ENCODE data around the gene SLC1A5. TPM values are rescaled to one million over a fixed set of nuclear protein-coding genes. Genes with fewer than 3 reads are reported as not detected.
"Not testable (repeated sequence)": the region's sequence is repeated elsewhere in the genome, so short reads cannot be mapped to it uniquely, and the experiment has no call there.

The SLC1A5 gene
- total RNA-seq, 2 experiments from 2014 or later: 438 to 447 TPM

DNA sequence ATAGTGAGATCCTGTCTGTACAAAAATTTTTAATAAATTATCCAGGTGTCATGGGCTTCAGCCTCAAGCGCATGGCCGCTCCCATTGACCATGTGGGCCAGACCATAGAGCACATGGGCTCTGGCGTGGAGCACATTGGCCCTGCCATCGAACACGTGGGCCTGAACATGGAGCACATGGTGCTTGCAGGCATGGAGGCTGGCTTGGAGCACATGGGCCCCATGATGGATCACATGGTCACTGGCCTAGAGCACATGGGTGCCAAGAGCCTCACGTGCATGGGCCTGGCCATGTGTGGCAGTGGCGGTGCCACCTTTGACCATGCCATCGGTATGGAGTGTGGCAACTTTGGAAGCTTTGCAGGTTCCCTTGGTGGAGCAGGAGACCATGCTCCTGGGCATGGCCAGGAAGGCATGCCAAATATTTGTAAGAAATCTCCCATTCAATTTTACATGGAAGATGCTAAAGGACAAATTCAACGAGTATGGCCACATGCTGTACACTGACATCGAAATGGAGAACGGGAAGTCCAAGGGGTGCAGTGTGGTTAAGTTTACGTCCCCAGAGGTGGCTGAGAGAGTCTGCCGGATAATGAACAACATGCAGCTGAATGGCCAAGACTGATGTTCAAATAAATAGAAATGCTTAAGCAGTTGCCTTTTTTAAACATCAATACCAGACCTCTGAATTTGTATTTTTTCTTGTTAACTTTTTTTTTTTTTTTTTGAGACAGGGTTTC lies 21.3 kb upstream of the SLC1A5 start:
- CTCF ChIA-PET: no interaction called here
- POLR2A ChIA-PET: no interaction called here

DNA sequence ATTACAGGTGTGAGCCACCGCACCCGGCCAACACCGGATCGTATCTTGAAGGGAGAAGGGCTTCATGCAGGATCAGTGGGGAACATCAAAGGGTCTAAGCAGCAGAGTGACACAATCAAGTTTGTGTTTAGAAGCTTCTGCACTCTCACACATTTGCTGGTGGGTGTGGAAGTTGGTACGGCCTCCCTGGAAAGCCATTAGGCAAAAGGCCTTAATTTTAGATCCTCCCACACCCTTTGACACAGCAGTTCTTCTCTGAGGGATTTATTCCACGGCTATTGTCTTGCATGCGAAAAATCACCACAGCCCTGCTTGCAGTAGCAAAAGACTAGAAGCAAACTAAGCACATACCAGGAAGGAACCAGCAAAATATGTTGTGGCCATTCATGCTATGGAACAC lies 18.3 kb upstream of the SLC1A5 start:
- POLR2A ChIA-PET: no interaction called here

DNA sequence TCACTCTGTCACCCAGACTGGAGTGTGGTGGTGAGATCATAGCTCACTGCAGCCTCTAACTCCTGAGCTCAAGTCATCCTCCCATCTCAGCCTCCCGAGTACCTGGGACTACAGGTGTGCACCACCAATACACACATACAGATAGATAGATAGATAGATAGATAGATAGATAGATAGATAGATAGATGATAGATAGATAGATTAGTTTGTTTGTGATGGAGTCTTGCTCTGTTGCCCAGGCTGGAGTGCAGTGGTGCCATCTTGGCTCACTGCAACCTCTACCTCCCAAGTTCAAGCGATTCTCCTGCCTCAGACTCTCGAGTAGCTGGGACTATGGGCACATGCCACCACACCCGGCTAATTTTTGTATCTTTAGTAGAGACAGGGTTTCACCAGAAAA lies 16.0 kb upstream of the SLC1A5 start:
- POLR2A ChIA-PET, CTCF ChIA-PET: not testable (repeated sequence)

More for the DNA sequence above, 18.3 kb upstream of the SLC1A5 start:
- CTCF ChIA-PET: no interaction called here

DNA sequence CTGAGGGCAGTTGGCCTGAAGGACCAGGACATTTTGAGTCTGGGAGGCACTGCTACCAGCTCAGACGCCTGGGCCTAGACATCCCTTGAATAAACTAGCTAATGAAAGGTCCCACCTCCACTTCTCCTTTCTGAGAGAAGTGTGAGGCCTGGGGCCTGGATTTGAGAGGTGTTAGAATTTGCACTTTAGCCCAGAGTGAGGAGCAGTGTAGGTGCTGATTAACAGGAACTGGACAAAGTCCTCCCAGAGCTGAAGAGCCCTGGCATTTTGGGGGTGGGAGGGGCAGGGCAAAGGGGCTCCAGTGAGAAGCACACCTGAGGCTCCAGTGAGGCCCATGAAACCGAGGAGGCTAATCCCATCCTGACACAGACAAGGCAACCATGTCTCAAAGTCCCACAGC lies 15.2 kb upstream of the SLC1A5 start:
- POLR2A ChIA-PET: no interaction called here
- CTCF ChIA-PET: interaction anchor here (0.7 kb wide), 1 partner anchor 65 kb away, joined by 3 read pairs; no protein-coding TSS in a partner anchor

DNA sequence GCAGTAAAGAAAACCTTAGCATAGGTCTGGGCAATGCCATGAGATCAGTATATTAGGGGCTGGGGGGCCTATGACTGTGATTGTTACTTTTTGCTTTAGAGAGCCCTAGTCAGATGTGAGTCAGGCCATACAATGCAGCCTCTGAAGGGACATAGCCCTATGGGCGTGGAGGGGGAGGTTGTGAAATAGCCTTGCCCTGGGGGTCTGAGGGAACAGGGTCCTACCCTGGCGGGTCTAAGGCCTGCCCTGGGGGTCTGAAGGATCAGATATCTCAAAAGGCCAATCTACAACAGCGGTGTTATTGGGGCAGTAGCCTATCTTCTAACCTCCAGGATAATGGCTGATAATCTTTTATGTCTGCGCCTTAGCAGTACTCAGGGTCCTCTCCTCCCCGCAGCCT lies 13.8 kb upstream of the SLC1A5 start:
- ChIA-PET CTCF (interaction anchor here (0.7 kb wide), 1 partner anchor 1596 kb away, joined by 5 read pairs; no protein-coding TSS in a partner anchor), POLR2A (no interaction called here)

DNA sequence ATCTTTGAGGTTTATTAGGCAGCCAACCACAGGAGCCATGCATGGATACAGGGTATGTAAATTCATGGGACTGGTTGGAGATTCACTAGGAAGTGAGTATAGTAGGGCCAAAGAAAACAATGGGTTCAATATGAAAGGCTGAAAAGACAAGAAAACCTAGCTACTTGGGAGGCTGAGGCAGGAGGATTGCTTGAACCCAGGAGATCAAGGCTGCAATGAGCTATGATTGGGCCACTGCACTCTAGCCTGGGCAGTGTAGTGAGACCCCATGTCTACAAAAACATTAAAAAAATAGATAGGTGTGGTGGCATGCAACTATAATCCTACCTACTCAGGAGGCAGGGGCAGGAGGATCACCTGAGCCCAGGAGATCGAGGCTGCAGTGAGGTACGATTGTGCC lies 10.3 kb upstream of the SLC1A5 start:
- ChIA-PET CTCF (interaction anchor here (0.7 to 1.6 kb wide), 3 partner anchors 15 to 214 kb away, joined by 3 read pairs; no protein-coding TSS in a partner anchor), POLR2A (no interaction called here)

DNA sequence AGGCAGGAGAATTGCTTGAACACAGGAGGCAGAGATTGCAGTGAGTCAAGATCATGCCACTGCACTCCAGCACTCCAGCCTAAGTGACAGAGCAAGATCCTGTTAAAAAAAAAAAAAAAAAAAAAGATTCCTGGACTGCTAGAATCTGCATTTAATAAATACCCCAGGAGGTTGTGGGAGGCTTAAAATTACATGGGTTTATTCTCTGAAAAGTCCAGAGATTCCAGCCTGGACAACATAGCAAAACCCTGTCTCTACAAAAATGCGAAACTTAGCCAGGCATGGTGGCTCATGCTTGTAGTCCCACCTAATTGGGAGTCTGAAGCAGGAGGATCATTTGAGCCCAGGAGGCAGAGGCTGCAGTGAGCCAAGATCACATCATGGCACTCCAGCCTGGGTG lies 9.5 kb upstream of the SLC1A5 start:
- ChIA-PET POLR2A (no interaction called here), CTCF (interaction anchor here (0.7 to 1.4 kb wide), 2 partner anchors 43 to 1020 kb away, joined by 6 to 7 read pairs; no protein-coding TSS in a partner anchor)

DNA sequence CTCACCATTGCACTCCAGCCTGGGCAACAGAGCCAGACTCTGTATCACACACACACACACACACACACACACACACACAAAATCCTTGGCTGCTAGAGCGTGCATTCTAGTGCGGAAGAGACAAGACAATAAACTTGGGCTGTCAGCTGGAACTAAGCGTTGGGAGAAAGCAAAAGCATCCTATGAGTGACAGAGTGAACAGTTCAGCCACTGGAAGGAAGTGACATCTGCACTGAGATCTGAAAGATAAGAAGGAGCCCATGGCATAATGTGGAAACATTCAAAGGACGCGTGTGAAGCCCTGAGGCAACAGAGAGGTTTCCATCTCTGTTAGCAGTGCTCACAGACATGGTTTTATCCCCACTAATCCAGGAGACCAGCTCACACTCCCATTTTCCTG lies 3.5 kb upstream of the SLC1A5 start:
- ChIA-PET CTCF (interaction anchor here (0.7 to 2.9 kb wide), 3 partner anchors 27 to 48 kb away, joined by 3 to 9 read pairs (median 4); no protein-coding TSS in a partner anchor), POLR2A (interaction anchor here (0.5 kb wide), 1 partner anchor 215 kb away, joined by 8 read pairs; no protein-coding TSS in a partner anchor)

DNA sequence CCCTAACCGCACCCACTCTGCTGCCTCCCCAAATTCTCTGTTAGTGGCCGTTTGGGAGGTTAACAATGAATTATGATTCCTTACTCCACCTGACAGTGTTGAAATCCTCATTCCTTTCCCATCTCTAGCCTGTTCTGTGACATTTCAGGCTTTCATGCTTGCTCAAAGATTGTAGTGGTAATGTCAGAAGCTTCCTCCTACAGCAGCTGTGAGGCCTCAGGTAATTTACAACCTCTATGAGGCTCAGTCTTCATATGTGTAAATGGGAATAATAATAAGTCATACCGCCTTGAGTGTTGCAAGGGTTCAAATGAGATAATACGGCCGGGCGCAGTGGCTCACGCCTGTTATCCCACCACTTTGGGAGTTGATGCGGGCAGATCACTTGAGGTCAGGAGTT lies 977 bp upstream of the SLC1A5 start:
- ChIA-PET POLR2A (interaction anchor here (0.9 to 1.5 kb wide), 2 partner anchors 76 to 324 kb away, joined by 4 to 6 read pairs; partner anchors contain the start of gene ZC3H4), CTCF (interaction anchor here (0.5 to 1.6 kb wide), 5 partner anchors 12 to 224 kb away, joined by 3 to 6 read pairs (median 3); no protein-coding TSS in a partner anchor)

DNA sequence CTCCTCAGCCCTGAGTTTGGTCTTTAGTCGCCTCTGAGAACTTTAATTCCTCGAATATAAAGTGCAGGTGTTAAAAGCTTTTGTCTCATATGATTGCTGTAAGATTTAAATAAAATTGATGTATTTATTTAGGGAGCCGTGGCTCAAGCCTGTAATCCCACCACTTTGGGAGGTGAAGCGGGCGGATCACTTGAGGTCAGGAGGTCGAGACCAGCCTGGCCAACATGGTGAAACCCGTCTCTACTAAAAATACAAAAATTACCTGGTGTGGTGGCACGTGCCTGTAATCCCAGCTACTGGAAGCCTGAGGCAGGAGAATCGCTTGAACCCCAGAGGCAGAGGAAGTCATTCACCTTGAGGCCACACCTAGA lies 559 bp upstream of the SLC1A5 start:
- CTCF ChIA-PET: interaction anchor here (1.0 to 1.6 kb wide), 4 partner anchors 12 to 224 kb away, joined by 3 to 6 read pairs (median 3); no protein-coding TSS in a partner anchor
- POLR2A ChIA-PET: interaction anchor here (0.5 to 1.5 kb wide), 9 partner anchors 19 to 772 kb away, joined by 3 to 11 read pairs (median 4); partner anchors contain the start of genes AP2S1 and ZC3H4

DNA sequence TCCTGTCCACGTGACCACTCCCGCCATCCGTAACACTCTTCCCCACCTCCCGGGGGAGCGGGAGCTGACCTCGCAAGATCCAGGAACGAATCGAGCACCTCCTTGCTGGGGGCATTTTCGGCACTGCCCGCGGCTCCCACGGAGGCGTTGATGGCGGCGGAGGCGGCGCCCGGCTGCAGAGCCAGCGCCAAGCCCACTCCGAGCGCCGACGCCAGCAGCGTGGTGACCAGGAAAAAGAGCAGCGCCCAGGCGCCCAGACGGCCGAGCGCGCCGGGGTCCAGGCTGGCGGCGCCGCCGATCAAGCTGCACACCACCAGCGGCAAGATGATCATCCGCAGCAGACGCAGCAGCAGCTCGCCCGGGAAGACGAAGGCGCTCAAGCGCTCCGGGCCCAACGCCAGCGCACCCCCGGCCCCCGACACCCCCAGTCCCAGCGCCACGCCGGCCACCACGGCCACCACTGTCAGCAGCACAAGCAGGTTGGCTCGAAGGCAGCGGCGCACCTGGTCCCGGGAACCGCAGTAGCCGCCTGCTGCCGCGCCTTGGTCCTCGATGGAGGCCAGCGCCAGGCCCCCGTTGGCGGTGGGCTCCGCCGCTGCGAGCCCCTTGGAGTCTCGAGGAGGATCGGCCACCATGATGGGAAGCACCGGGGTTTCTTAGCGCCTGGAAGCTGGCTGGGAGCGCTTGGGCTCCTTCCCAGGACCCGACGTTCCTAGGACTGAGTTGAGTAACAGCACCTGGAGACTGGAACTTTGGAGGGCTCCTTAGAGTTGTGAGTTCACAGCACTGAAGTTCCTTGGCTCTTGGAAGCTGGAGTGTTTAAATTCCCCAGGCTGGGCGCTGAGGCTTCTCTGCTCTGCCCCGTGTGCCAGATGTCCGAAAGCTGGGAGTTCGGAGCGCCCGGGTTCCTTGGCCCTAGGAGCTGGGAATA lies 798 bp downstream of the SLC1A5 start:
- ChIA-PET POLR2A (interaction anchor here (0.6 to 1.5 kb wide), 5 partner anchors 34 to 326 kb away, joined by 3 to 11 read pairs (median 6); partner anchors contain the start of genes DACT3 and ZC3H4), CTCF (interaction anchor here (0.5 to 1.4 kb wide), 4 partner anchors 40 to 246 kb away, joined by 3 to 4 read pairs (median 3); no protein-coding TSS in a partner anchor)

DNA sequence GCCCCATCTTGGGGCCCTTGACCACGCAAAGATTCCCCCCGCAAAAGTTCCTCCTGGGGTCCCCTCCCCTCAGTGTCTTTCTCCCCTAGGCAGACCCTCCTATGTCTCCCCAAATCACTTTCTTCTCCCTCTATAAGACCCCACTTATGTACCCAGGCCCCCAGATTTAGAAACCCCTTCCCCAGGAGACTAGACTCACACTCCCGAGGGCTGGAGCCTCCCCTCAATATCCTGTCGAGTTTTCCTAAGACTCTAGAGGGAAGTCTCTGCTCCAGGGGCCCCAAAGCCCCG lies 1.4 kb downstream of the SLC1A5 start:
- CTCF ChIA-PET: interaction anchor here (1.4 kb wide), 1 partner anchor 58 kb away, joined by 4 read pairs; no protein-coding TSS in a partner anchor
- POLR2A ChIA-PET: interaction anchor here (0.7 to 1.3 kb wide), 2 partner anchors 74 to 126 kb away, joined by 3 to 4 read pairs; partner anchors contain the start of gene DACT3

DNA sequence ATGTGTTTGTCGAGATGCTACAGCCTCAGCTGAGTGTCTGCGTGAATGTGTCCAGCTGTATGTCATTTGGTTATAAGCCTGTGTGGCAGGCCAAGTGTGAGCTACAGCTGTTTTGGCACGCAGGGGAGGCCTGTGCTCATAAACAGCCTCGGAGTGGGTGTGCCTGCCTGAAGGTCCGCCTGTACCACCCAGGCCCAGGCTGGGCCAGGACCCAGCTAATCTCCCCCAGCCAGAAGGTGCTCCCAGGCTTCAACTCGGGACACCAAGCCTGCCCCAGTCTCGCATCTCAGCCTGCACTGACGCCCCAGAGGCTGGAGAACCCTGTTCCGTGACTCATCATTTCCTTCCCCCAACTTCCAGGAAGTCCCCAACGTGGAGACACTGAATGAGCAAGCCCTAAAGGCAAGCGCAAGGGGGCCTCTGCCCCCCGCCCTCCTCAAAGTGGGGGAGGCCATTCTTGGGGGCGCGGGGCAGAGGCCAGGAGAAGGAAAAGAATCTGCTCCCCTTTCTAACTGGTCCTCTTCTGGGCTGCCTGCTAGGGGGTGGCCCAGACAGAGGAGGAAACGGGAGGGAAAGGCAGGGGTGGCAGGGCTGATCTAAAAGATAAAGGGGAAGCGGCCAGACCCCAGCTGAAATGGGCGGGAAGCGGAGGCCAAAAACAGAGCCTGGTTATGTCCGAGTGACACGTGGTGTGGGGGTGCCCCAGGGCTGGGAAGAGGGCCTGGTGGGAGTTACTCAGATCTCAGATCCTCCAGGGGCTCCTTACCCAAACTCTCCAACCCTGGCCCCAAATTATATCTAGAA lies 2.0 kb downstream of the SLC1A5 start:
- POLR2A ChIA-PET: no interaction called here
- CTCF ChIA-PET: interaction anchor here (0.6 to 4.2 kb wide), 5 partner anchors 20 to 83 kb away, joined by 3 to 16 read pairs (median 4); no protein-coding TSS in a partner anchor

DNA sequence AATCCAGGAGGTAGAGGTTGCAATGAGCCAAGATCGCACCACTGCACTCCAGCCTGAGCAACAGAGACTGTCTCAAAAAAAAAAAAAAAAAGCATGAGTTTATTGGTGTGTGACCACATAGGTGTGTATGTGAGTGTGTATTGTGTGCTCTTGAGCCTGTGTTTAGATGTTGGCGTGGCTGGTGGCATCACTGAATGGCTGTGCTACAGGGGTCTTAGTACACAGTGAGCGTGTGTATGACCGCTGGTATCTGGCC lies 2.5 kb downstream of the SLC1A5 start:
- POLR2A ChIA-PET: interaction anchor here (1.0 to 1.3 kb wide), 2 partner anchors 16 to 54 kb away, joined by 4 to 5 read pairs; no protein-coding TSS in a partner anchor
- CTCF ChIA-PET: interaction anchor here (0.6 to 4.2 kb wide), 5 partner anchors 20 to 84 kb away, joined by 3 to 16 read pairs (median 4); no protein-coding TSS in a partner anchor

DNA sequence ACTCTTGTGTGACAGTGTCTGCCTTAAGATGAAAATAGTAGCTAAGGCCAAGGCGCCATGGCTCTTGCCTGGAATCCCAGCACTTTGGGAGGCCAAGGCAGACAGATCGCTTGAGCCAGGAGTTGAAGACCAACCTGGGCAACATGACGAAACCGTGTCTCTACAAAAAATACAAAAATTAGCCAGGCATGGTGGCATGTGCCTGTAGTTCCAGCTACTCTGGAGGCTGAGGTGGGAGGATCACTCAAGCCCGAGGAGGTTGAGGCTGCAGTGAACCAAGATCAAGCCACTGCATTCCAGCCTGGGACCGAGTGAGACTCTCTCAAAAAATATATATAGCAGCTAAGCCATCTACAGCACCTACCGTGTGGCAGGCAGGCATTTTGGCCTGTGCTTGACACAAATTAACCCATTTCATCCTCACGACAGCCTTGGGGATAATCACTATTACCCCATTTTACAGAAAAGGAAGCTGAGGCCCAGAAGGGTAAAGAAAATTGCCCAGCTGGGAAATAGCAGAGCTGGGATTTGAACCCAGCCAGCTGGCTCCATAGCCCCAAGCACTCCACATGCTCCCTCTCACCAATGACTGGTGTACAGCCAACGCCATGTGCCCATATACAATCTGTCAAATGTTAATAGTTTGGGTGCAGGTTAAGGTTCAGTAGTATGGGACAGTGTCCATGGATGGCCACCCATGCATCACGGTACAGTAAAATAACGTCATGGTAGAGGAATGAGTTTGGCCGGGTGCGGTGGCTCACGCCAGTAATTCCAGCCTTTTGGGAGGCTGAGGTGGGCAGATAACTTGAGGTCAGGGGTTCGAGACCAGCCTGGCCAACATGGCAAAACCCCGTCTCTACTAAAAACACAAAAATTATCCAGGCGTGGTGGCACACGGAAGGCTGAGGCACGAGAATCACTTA lies 3.1 kb downstream of the SLC1A5 start:
- ChIA-PET CTCF (interaction anchor here (0.8 to 4.2 kb wide), 8 partner anchors 19 to 146 kb away, joined by 3 to 16 read pairs (median 3); no protein-coding TSS in a partner anchor), POLR2A (interaction anchor here (0.6 to 1.4 kb wide), 7 partner anchors 8 to 326 kb away, joined by 3 to 5 read pairs (median 4); no protein-coding TSS in a partner anchor)

DNA sequence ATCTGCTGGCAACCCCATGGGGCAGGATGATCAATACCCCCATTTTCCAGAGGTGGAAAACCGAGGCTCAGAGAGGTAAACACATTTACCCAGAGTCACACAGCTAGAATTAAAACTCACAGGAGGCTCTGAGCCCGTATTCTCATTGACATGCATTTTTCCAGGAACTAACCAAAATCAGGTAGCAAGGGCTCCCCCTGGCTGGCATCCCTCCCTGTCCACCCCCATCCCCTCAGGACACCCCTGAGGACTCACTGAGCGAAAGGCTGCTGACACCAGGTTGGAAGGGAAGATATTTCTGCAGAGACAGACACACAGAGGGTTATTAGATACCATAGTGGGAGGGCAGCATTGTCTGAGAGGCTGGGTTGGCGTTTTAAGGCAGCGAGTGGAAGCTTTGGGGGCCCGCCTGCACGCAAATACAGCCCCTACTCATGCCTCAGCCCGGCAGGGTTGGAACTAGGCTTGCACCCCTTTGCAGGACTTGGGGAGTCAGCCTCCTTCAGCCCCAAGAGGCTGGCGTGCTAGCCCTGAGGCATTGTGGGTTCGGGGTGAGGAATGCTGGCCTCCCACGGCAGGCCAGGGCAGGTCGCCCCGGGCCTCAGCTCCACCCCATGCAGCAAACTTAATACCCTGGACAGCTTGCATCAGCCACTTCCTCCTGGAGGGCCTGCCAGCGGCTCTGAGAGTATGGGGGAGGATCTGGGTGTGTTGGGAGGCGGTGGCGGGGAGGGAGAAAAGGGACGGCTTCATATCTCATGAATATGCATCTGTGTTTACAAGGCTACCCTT lies 3.9 kb downstream of the SLC1A5 start:
- POLR2A ChIA-PET: interaction anchor here (0.6 to 1.4 kb wide), 7 partner anchors 9 to 327 kb away, joined by 3 to 5 read pairs (median 4); no protein-coding TSS in a partner anchor
- CTCF ChIA-PET: interaction anchor here (0.8 to 4.2 kb wide), 9 partner anchors 15 to 145 kb away, joined by 3 to 16 read pairs (median 3); no protein-coding TSS in a partner anchor

DNA sequence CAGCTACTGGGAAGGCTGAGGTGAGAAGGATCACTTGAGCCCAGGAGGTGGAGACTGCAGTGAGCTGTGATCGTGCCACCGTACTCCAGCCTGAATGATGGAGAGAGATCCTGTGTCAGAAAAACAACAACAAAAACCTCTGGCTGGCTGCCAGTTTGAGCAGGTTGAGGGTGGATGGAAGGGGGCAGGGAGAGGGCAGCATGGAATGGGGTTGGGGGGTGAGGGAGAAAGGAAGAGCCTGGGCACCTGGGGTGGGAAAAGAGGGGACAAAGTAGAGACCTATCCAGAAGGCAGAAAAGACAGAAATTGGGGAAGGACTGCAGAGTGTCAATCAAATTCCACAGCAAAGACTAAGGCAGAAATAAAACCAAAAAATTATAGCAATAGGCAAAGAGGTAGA lies 4.7 kb downstream of the SLC1A5 start:
- POLR2A ChIA-PET: interaction anchor here (1.1 to 1.4 kb wide), 2 partner anchors 11 to 38 kb away, joined by 3 to 5 read pairs; no protein-coding TSS in a partner anchor

More for the DNA sequence above, 4.7 kb downstream of the SLC1A5 start:
- CTCF ChIA-PET: interaction anchor here (0.6 to 4.2 kb wide), 7 partner anchors 15 to 209 kb away, joined by 3 to 16 read pairs (median 4); no protein-coding TSS in a partner anchor
